Smooth muscle cell (in vitro differentiated cells): ENCODE data around the gene DHRS12. TPM values are rescaled to one million over a fixed set of nuclear protein-coding genes. Genes with fewer than 3 reads are reported as not detected.

ENCODE experiments used
- DNase-seq: peaks from one replicate; lab custom pipeline; 2025; ENCODE audit not compliant: unreplicated experiment; lab: John Stamatoyannopoulos, UW
- H2AFZ ChIP-seq: fragments of 200-600 bp; sonication (generic); 2 replicates; pipeline ENCODE4 v1.6.0; 2016; ENCODE audit warnings: antibody characterized with exemption, low read depth, mild to moderate bottlenecking
- H3F3A ChIP-seq: fragments of 200-600 bp; sonication (generic); 2 replicates; pipeline ENCODE4 v1.6.0; 2017; ENCODE audit warnings: antibody characterized with exemption, low read depth
- H3K27ac ChIP-seq: fragments of 200-600 bp; sonication (generic); 2 replicates; pipeline ENCODE4 v1.5.1; 2016; ENCODE audit warnings: low read depth, mild to moderate bottlenecking
- H3K27me3 ChIP-seq: fragments of 200-600 bp; sonication (generic); 2 replicates; pipeline ENCODE4 v1.6.1; 2016; ENCODE audit warnings: low read depth, mild to moderate bottlenecking
- H3K36me3 ChIP-seq: fragments of 200-600 bp; sonication (generic); 2 replicates; pipeline ENCODE4 v1.5.1; 2016; ENCODE audit warnings: low read depth
- H3K4me1 ChIP-seq: fragments of 200-600 bp; sonication (generic); 2 replicates; pipeline ENCODE4 v1.5.1; 2016; ENCODE audit warnings: low read depth
- H3K4me2 ChIP-seq: fragments of 200-600 bp; sonication (generic); 2 replicates; pipeline ENCODE4 v1.6.0; 2016; ENCODE audit warnings: mild to moderate bottlenecking
- H3K4me3 ChIP-seq: fragments of 200-600 bp; sonication (generic); 2 replicates; pipeline ENCODE4 v1.5.1; 2016; ENCODE audit warnings: mild to moderate bottlenecking
- H3K79me2 ChIP-seq: fragments of 200-600 bp; sonication (generic); 2 replicates; pipeline ENCODE4 v1.6.0; 2016; ENCODE audit warnings: low read depth, mild to moderate bottlenecking
- H3K9ac ChIP-seq: fragments of 200-600 bp; sonication (generic); 2 replicates; pipeline ENCODE4 v1.6.0; 2016; ENCODE audit warnings: low read depth
- H3K9me3 ChIP-seq: fragments of 200-600 bp; sonication (generic); replicated peaks from 2 replicates; pipeline ENCODE4 v1.5.1; 2016; ENCODE audit warnings: low read depth
- H4K20me1 ChIP-seq: fragments of 200-600 bp; sonication (generic); 2 replicates; pipeline ENCODE4 v1.6.0; 2016; ENCODE audit warnings: low read depth
- CTCF ChIP-seq: fragments of 200-600 bp; sonication (generic); IDR thresholded peaks from 2 replicates; pipeline ENCODE4 v1.5.1; 2017; ENCODE audit warnings: borderline replicate concordance, mild to moderate bottlenecking, antibody characterized with exemption; ENCODE audit not compliant: insufficient read depth, poor library complexity, severe bottlenecking
- WGBS: methylation state at CpG from one replicate; pipeline ENCODE4 v1.1.7; 2016; ENCODE audit warnings: low lambda C conversion rate; 5-methylcytosine and 5-hydroxymethylcytosine counted together
- polyA plus RNA-seq: library from polyadenylated mRNA; unstranded; fragments of >200 nt; fragmentation: Nextera tagmentation; extraction: Ambion mirVana; gene quantifications from 2 replicates; pipeline ENCODE4 v1.2.1, GENCODE V29; 2016
- total RNA-seq: library from RNA; depleted of rRNA; stranded (reverse); fragments of >200 nt; gene quantifications from 2 replicates; pipeline ENCODE4 v1.2.3, GENCODE V29; 2014

DHRS12 gene
- total and polyA plus RNA-seq, 2 experiments from 2014 or later, result 5.7 to 9.9 TPM

- WGBS, result 95% methylated on average over 12 of the region's 12 CpGs
- H3K9ac ChIP-seq, result no peak overlapping the region
- H4K20me1 ChIP-seq, result no peaks in the 10 kb centered on the region
- H3K4me2 ChIP-seq, result no peak overlapping the region
- TF ChIP-seq CTCF, result no peak
- no peak overlapping the region for H3K27ac ChIP-seq
- no peaks in the 10 kb centered on the region for H3K27me3 ChIP-seq
- H3K36me3 ChIP-seq, result no peaks in the 10 kb centered on the region
- H3K4me1 ChIP-seq, result peaks cover 4% of the 10 kb centered on the region
- no peaks in the 10 kb centered on the region for H3K9me3 ChIP-seq
- H3F3A ChIP-seq, result peaks cover 7% of the 10 kb centered on the region
- no peak overlapping the region for H3K4me3 ChIP-seq
- DNase-seq, result no peak
- no peak overlapping the region for H2AFZ ChIP-seq
- H3K79me2 ChIP-seq, result no peaks in the 10 kb centered on the region
Observed at GRCh38 chr13:51760592-51760991, 43.4 kb downstream of the DHRS12 start.

GRCh38 chr13:51759240-51759639 lies 44.7 kb downstream of the DHRS12 start:
- Histone ChIP-seq H3K4me2 (peak overlapping the region; percentile 73), H4K20me1 (no peaks in the 10 kb centered on the region), H3K36me3 (no peaks in the 10 kb centered on the region), H3K9ac (no peak overlapping the region), H3K27me3 (no peaks in the 10 kb centered on the region), H3F3A (no peaks in the 10 kb centered on the region), H3K4me1 (no peaks in the 10 kb centered on the region), H2AFZ (no peak overlapping the region), H3K27ac (peak overlapping the region; percentile 61), H3K9me3 (no peaks in the 10 kb centered on the region), H3K79me2 (no peaks in the 10 kb centered on the region), H3K4me3 (no peak overlapping the region)
- TF ChIP-seq CTCF, result no peak
- WGBS, result 36% methylated on average over 5 of the region's 5 CpGs
- DNase-seq, result no peak

- Histone ChIP-seq H3K4me3 (no peak overlapping the region), H3K27ac (peak overlapping the region; percentile 61), H3K9ac (no peak overlapping the region), H3F3A (no peaks in the 10 kb centered on the region), H3K36me3 (no peaks in the 10 kb centered on the region), H3K4me1 (no peaks in the 10 kb centered on the region), H3K9me3 (no peaks in the 10 kb centered on the region), H3K4me2 (peak overlapping the region; percentile 73), H3K27me3 (no peaks in the 10 kb centered on the region), H4K20me1 (no peaks in the 10 kb centered on the region), H3K79me2 (no peaks in the 10 kb centered on the region), H2AFZ (no peak overlapping the region)
- 56% methylated on average over 6 of the region's 6 CpGs for WGBS
- DNase-seq, result no peak
- TF ChIP-seq CTCF, result no peak
Observed at GRCh38 chr13:51758691-51759090, 45.3 kb downstream of the DHRS12 start.

GRCh38 chr13:51756651-51757050 lies 47.3 kb downstream of the DHRS12 start:
- TF ChIP-seq CTCF, result no peak
- H4K20me1 ChIP-seq, result no peaks in the 10 kb centered on the region
- DNase-seq, result no peak
- H3K4me2 ChIP-seq, result no peak overlapping the region
- H3K27me3 ChIP-seq, result no peaks in the 10 kb centered on the region
- H3K9me3 ChIP-seq, result no peaks in the 10 kb centered on the region
- H3K9ac ChIP-seq, result no peak overlapping the region
- no peaks in the 10 kb centered on the region for H3F3A ChIP-seq
- H3K36me3 ChIP-seq, result peaks cover 5% of the 10 kb centered on the region
- 98% methylated on average over 2 of the region's 2 CpGs for WGBS
- H3K4me3 ChIP-seq, result no peak overlapping the region
- no peaks in the 10 kb centered on the region for H3K4me1 ChIP-seq
- no peak overlapping the region for H3K27ac ChIP-seq
- H3K79me2 ChIP-seq, result no peaks in the 10 kb centered on the region
- H2AFZ ChIP-seq, result no peak overlapping the region
